Measurements from ENCODE around the gene MDP1. TPM values are rescaled to one million over a fixed set of nuclear protein-coding genes. Genes with fewer than 3 reads are reported as not detected.

The MDP1 gene
- total RNA-seq, 4 donors from 2014 or later = 13.1 to 55.9 (median 25.4) TPM

GRCh38 chr14:24172261-24172860, 43.5 kb downstream of the MDP1 start:
- intact Hi-C loops (cut with DNase I) = no loop called here

GRCh38 chr14:24171422-24172260, 44.2 kb downstream of the MDP1 start, which contains the start of gene REC8:
Gene REC8 (plus strand): TSS chr14:24172080. CDS start chr14:24172553, 473 bp downstream.
- 16 to 22% methylated on average over 38 to 49 of the region's 63 CpGs for WGBS, 2 donors
- intact Hi-C loops (cut with DNase I) = no loop called here
- TF ChIP-seq POLR2A (IDR thresholded peaks at IDR 0.05) (no peak), CTCF (IDR thresholded peaks at IDR 0.05) (no peak)
- Histone ChIP-seq H3K27ac (no peak within 1 kb of the TSS), H3K36me3 (peaks cover 3% of the 10 kb centered on the region in 2 donors), H3K9me3 (no peaks in the 10 kb centered on the region), H3K27me3 (no peaks in the 10 kb centered on the region), H3K4me1 (peaks cover 3 to 5% of the 10 kb centered on the region in 2 donors), H3K4me3 (replicated peaks in 1 of 3) (peak within 1 kb of the TSS in 1 of 3 donors; percentile 6)
- DNase-seq = peak; percentile 77 to 88

More at GRCh38 chr14:24172261-24172860, 43.5 kb downstream of the MDP1 start:
- Histone ChIP-seq H3K36me3 (no peaks in the 10 kb centered on the region), H3K27me3 (no peaks in the 10 kb centered on the region), H3K27ac (no peak overlapping the region), H3K4me3 (replicated peaks in 1 of 3) (peak overlapping the region in 1 of 3 donors; percentile 6), H3K9me3 (no peaks in the 10 kb centered on the region), H3K4me1 (peaks cover 3 to 5% of the 10 kb centered on the region in 2 donors)
- TF ChIP-seq CTCF (IDR thresholded peaks at IDR 0.05) = no peak
- TF ChIP-seq POLR2A (IDR thresholded peaks at IDR 0.05) = no peak
- WGBS, 2 donors = 33 to 41% methylated on average over 25 to 30 of the region's 30 CpGs
- DNase-seq = peak in 1 of 2 donors; percentile 6

GRCh38 chr14:24167469-24168114, 48.3 kb downstream of the MDP1 start:
- TF ChIP-seq POLR2A (IDR thresholded peaks at IDR 0.05) (no peak), CTCF (IDR thresholded peaks at IDR 0.05) (no peak)
- no peak overlapping the region for H3K27ac ChIP-seq
- no peak overlapping the region for H3K4me3 ChIP-seq (replicated peaks in 1 of 3)
- no peaks in the 10 kb centered on the region for H3K9me3 ChIP-seq
- H3K4me1 ChIP-seq = peaks cover 12% of the 10 kb centered on the region in 2 donors
- 91 to 96% methylated on average over 3 of the region's 3 CpGs for WGBS, 2 donors
- peaks cover 38 to 40% of the 10 kb centered on the region in 2 donors for H3K36me3 ChIP-seq
- no peak for DNase-seq
- no peaks in the 10 kb centered on the region for H3K27me3 ChIP-seq
- intact Hi-C loops (cut with DNase I) = no loop called here

GRCh38 chr14:24165785-24166184, 50.1 kb downstream of the MDP1 start:
- peaks cover 38 to 40% of the 10 kb centered on the region in 2 donors for H3K36me3 ChIP-seq
- DNase-seq = no peak
- H3K27me3 ChIP-seq = no peaks in the 10 kb centered on the region
- H3K27ac ChIP-seq = no peak overlapping the region
- TF ChIP-seq POLR2A (IDR thresholded peaks at IDR 0.05) (no peak), CTCF (IDR thresholded peaks at IDR 0.05) (no peak)
- intact Hi-C loops (cut with DNase I) = no loop called here
- no peak overlapping the region for H3K4me3 ChIP-seq (replicated peaks in 1 of 3)
- H3K4me1 ChIP-seq = peaks cover 18 to 22% of the 10 kb centered on the region in 2 donors
- H3K9me3 ChIP-seq = no peaks in the 10 kb centered on the region
- WGBS, 2 donors = 90 to 94% methylated on average over 5 of the region's 5 CpGs

Measured in thyroid gland (tissue), 4 donors.